Neural progenitor cell (in vitro differentiated cells): ENCODE measurements around the gene PLCL1.

Experiments used
- EZH2 ChIP-seq: fragments of 200-600 bp; sonication (generic); IDR thresholded peaks from 2 replicates; pipeline ENCODE4 v1.6.1; 2017; ENCODE audit warnings: antibody characterized with exemption, mild to moderate bottlenecking, moderate library complexity
- EZH2phosphoT487 ChIP-seq: fragments of 200-600 bp; sonication (generic); IDR thresholded peaks from 2 replicates; pipeline ENCODE4 v1.6.1; 2017; ENCODE audit warnings: antibody characterized with exemption
- TF ChIP-seq, protein P1 (sequence below): fragments of 200-600 bp; sonication (generic); IDR thresholded peaks from 2 replicates; pipeline ENCODE4 v1.5.1; 2017; ENCODE audit warnings: antibody characterized with exemption, mild to moderate bottlenecking

DNA sequence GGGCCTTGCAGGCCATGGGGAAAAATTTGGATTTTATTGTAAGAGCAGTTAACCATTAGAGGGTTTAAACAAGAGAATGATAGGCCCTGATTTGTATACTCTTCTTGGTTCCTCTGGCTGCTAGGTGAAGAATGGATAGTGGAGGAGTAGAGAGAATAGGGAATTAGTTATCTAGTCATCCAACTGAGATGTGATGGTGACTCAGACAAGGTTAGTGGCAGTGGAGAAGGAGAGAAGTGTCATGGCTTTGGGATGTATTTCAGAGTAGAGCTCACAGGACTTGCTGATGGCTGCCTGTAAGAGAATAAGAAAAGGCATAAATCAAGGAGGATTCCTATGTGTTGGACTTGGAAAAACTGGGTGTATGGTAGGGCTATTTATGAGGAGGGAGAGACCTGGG, 169.4 kb downstream of the PLCL1 start:
- TF ChIP-seq, protein P1, sequence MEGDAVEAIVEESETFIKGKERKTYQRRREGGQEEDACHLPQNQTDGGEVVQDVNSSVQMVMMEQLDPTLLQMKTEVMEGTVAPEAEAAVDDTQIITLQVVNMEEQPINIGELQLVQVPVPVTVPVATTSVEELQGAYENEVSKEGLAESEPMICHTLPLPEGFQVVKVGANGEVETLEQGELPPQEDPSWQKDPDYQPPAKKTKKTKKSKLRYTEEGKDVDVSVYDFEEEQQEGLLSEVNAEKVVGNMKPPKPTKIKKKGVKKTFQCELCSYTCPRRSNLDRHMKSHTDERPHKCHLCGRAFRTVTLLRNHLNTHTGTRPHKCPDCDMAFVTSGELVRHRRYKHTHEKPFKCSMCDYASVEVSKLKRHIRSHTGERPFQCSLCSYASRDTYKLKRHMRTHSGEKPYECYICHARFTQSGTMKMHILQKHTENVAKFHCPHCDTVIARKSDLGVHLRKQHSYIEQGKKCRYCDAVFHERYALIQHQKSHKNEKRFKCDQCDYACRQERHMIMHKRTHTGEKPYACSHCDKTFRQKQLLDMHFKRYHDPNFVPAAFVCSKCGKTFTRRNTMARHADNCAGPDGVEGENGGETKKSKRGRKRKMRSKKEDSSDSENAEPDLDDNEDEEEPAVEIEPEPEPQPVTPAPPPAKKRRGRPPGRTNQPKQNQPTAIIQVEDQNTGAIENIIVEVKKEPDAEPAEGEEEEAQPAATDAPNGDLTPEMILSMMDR, result no peak
- TF ChIP-seq EZH2 (no peak), EZH2phosphoT487 (no peak)
